Brain microvascular endothelial cell (primary cell): ENCODE results near the gene KLK2.
A peak's percentile ranks its signal among the peaks of the same experiment; 100 is the strongest.
"Not testable (repeated sequence)": the region's sequence is repeated elsewhere in the genome, so short reads cannot be mapped to it uniquely, and the experiment has no call there.

Experiments
- DNase-seq: peaks from one replicate; pipeline ENCODE4 v3.0.0-alpha.2; 2020
- H3K27ac ChIP-seq: fragments of 250-450 bp; sonication (Bioruptor Pico); 2 replicates; pipeline ENCODE4 v1.5.1; 2020; ENCODE audit warnings: mild to moderate bottlenecking, moderate library complexity
- H3K27me3 ChIP-seq: fragments of 250-450 bp; sonication (Bioruptor Pico); replicated peaks from 2 replicates; pipeline ENCODE4 v1.5.1; 2020; ENCODE audit warnings: mild to moderate bottlenecking
- H3K36me3 ChIP-seq: fragments of 250-450 bp; sonication (Bioruptor Pico); replicated peaks from 2 replicates; pipeline ENCODE4 v1.5.1; 2020; ENCODE audit warnings: mild to moderate bottlenecking
- H3K4me3 ChIP-seq: 2 replicates; pipeline ENCODE4 v1.5.1; 2011; ENCODE audit warnings: low read depth, mild to moderate bottlenecking, control low read depth, low read length, moderate library complexity
- in situ Hi-C: cut with HindIII; loops from 2 replicates; pipeline ENCODE4 v1.10.0; 2017; ENCODE audit warnings: low sequenced_read_pairs, low pct_ligation_motif_present
- TF ChIP-seq, protein P1 (sequence below): IDR thresholded peaks from 2 replicates; pipeline ENCODE4 v1.5.1; 2011; ENCODE audit warnings: low read depth, mild to moderate bottlenecking, moderate library complexity, low read length, control low read depth, inconsistent platforms; ENCODE audit errors: missing control alignments

KLK2 gene

GRCh38 chr19:50890422-50891252 lies 17.4 kb downstream of the KLK2 start:
- H3K36me3 ChIP-seq = no peaks in the 10 kb centered on the region
- H3K27ac ChIP-seq = no peak overlapping the region
- TF ChIP-seq, protein P1, sequence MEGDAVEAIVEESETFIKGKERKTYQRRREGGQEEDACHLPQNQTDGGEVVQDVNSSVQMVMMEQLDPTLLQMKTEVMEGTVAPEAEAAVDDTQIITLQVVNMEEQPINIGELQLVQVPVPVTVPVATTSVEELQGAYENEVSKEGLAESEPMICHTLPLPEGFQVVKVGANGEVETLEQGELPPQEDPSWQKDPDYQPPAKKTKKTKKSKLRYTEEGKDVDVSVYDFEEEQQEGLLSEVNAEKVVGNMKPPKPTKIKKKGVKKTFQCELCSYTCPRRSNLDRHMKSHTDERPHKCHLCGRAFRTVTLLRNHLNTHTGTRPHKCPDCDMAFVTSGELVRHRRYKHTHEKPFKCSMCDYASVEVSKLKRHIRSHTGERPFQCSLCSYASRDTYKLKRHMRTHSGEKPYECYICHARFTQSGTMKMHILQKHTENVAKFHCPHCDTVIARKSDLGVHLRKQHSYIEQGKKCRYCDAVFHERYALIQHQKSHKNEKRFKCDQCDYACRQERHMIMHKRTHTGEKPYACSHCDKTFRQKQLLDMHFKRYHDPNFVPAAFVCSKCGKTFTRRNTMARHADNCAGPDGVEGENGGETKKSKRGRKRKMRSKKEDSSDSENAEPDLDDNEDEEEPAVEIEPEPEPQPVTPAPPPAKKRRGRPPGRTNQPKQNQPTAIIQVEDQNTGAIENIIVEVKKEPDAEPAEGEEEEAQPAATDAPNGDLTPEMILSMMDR = no peak
- in situ Hi-C loops = no loop called here
- peak; percentile 16 for DNase-seq
- no peak overlapping the region for H3K4me3 ChIP-seq
- no peaks in the 10 kb centered on the region for H3K27me3 ChIP-seq

DNA sequence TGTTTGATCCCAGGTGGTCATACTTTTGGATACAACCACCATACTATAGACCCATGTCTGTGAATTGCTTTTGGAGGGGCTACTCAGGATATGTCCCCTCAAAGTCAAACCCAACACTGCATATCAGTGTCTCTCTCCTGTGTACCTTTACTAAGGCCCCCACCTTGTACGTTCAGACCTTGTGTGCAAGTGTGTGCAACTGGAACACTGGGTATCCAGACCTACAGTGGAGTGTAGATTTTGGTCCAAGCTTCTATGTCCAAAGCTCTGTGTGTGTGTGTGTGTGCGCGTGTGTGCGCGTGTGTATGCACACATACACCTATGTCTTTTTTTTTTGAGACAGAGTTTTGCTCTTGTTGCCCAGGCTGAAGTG lies 18.0 kb downstream of the KLK2 start:
- TF ChIP-seq, protein P1 = no peak
- Histone ChIP-seq H3K4me3 (no peak overlapping the region), H3K27me3 (no peaks in the 10 kb centered on the region), H3K27ac (no peak overlapping the region), H3K36me3 (no peaks in the 10 kb centered on the region)
- in situ Hi-C loops = no loop called here
- no peak for DNase-seq

- Histone ChIP-seq H3K4me3 (no peak overlapping the region), H3K36me3 (no peaks in the 10 kb centered on the region), H3K27ac (no peak overlapping the region), H3K27me3 (no peaks in the 10 kb centered on the region)
- no peak for DNase-seq
- in situ Hi-C loops = no loop called here
- TF ChIP-seq, protein P1 = no peak
These were observed 20.0 kb downstream of the KLK2 start for GRCh38 chr19:50893047-50893736.

DNA sequence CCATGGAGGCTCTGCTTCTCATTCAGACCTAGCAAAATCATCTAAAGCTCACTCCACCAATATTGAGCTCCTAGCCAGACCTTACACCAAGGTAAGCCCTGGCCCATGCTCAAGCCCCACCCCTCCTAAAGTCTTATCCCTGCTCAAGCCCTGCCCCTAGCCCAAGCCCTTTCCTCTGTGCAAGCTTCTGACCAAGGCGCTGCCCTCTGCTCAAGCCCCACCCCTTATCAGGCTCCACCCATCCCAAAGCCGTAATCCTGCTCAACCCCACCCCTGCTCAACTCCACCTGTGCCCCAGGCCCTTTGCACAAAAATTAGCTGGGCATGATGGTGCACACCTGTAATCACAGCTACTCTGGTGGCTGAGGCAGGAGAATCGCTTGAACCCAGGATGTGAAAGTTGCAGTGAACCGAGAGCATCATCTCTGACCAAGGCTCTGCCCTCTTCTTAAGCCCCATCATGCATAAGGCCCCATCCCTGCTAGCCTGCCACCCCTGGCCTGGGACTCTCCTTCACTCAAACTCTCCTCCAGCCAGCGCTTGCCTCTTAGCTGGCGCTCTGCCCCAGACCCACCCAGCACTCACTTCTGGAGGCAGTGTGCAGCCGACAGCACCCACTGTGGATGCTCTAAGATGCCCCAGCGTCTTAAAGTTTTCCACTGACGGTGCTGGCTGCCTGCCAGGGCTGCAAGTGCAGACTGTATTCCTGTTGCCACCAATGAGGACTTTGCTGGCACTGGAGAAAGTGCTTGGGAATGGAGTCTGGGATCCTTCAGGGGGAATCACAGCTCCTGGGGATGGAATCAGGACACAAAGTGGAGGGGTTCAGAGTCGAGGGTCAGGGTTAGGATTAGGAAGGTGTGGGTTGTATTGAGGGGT lies 21.5 kb downstream of the KLK2 start:
- TF ChIP-seq, protein P1 = no peak
- Histone ChIP-seq H3K4me3 (no peak overlapping the region), H3K27ac (no peak overlapping the region), H3K27me3 (no peaks in the 10 kb centered on the region), H3K36me3 (no peaks in the 10 kb centered on the region)
- in situ Hi-C loops = no loop called here
- DNase-seq = no peak

GRCh38 chr19:50896089-50896590 lies 22.9 kb downstream of the KLK2 start:
- H3K27me3 ChIP-seq, DNase-seq, H3K4me3 ChIP-seq, H3K36me3 ChIP-seq, H3K27ac ChIP-seq, in situ Hi-C loops: not testable (repeated sequence)
